Motor neuron (in vitro differentiated cells): ENCODE measurements around the gene FAM72D. TPM values are rescaled to one million over a fixed set of nuclear protein-coding genes. Genes with fewer than 3 reads are reported as not detected.
"Not testable (repeated sequence)": the region's sequence is repeated elsewhere in the genome, so short reads cannot be mapped to it uniquely, and the experiment has no call there.

ENCODE experiments used
- ATAC-seq, 8 experiments: fragments of 200-7000 bp; cut with Tn5 transposase; replicated peaks in 6 of 8; 2 replicates each; pipeline ENCODE4 v1.8.0; 2021; ENCODE audit warnings: mild to moderate bottlenecking in 8 of 8, moderate library complexity in 8 of 8
- H3K27ac ChIP-seq, 2 donors: fragments of 250-450 bp; sonication (Bioruptor Pico); 2 replicates each; pipeline ENCODE4 v1.9.0; 2021; ENCODE audit warnings: antibody characterized with exemption in 2 of 2, mild to moderate bottlenecking in 2 of 2, moderate library complexity in 1 of 2
- H3K4me1 ChIP-seq, 2 donors: fragments of 250-450 bp; sonication (Bioruptor Pico); replicated peaks in 1 of 2; 2 replicates each; pipeline ENCODE4 v1.6.1; 2021; ENCODE audit warnings: antibody characterized with exemption in 2 of 2, mild to moderate bottlenecking in 2 of 2, moderate library complexity in 1 of 2
- H3K4me3 ChIP-seq, 5 donors: fragments of 250-450 bp; sonication (Bioruptor Pico); 2 replicates each; pipeline ENCODE4 v1.9.0; 2021; ENCODE audit warnings: antibody characterized with exemption in 5 of 5, mild to moderate bottlenecking in 5 of 5, moderate library complexity in 4 of 5
- WGBS, 10 experiments: fragments of 450-650 bp; shearing (Covaris generic); methylation state at CpG; one replicate each; pipeline ENCODE4 v1.0.0; 2022; 5-methylcytosine and 5-hydroxymethylcytosine counted together
- in situ Hi-C, 9 experiments: fragments of 400-800 bp; cut with MboI; loops; one replicate each; pipeline ENCODE4 v1.15.0; 2021; ENCODE audit warnings: low sequenced_read_pairs in 9 of 9, low pct_unique_long_range_greater_than_20kb in 2 of 9; ENCODE audit not compliant: unreplicated experiment in 9 of 9
- total RNA-seq, 8 experiments: library from RNA; unstranded; fragments of 300-600 nt; gene quantifications; 2 replicates each; pipeline versions ENCODE4 v1.2.3 to v1.2.4, GENCODE V29; 2022

Gene FAM72D
- total RNA-seq, result 1 to 10 TPM in 5 of 8 experiments, under 1 TPM in 3; 0.78 to 6.1 (median 1.7) TPM

- in situ Hi-C loops, H3K27ac ChIP-seq, H3K4me3 ChIP-seq, H3K4me1 ChIP-seq: not testable (repeated sequence)
- WGBS, 10 experiments, result no CpG with 5 or more reads among the region's 47 CpGs
- peak; percentile 66 to 86 (median 83) for ATAC-seq
These were observed at the start of gene FAM72D, which contains the start of gene SRGAP2B for GRCh38 chr1:145095284-145096057. Gene FAM72D (plus strand): TSS chr1:145095974. CDS start chr1:145096848, 874 bp downstream. Gene SRGAP2B (minus strand): TSS chr1:145095328. CDS start chr1:145092901, 2,427 bp downstream.

GRCh38 chr1:145047553-145047952, 48.2 kb upstream of the FAM72D start:
- H3K27ac ChIP-seq, H3K4me3 ChIP-seq, in situ Hi-C loops, H3K4me1 ChIP-seq: not testable (repeated sequence)
- peak; percentile 24 to 90 (median 44) for ATAC-seq
- no CpG with 5 or more reads among the region's 1 CpG for WGBS, 10 experiments

- in situ Hi-C loops, H3K27ac ChIP-seq, ATAC-seq, H3K4me1 ChIP-seq, H3K4me3 ChIP-seq: not testable (repeated sequence)
- WGBS, 10 experiments, result no CpG with 5 or more reads among the region's 6 CpGs
These were observed 47.5 kb upstream of the FAM72D start for GRCh38 chr1:145048181-145048856.

GRCh38 chr1:145052019-145052776, 43.6 kb upstream of the FAM72D start:
- ATAC-seq, in situ Hi-C loops, H3K4me1 ChIP-seq, H3K4me3 ChIP-seq, H3K27ac ChIP-seq: not testable (repeated sequence)
- WGBS, 10 experiments, result no CpG with 5 or more reads among the region's 10 CpGs

GRCh38 chr1:145053428-145053827, 42.3 kb upstream of the FAM72D start:
- H3K27ac ChIP-seq, ATAC-seq, in situ Hi-C loops, H3K4me3 ChIP-seq, H3K4me1 ChIP-seq: not testable (repeated sequence)
- no CpG with 5 or more reads among the region's 4 CpGs for WGBS, 10 experiments

GRCh38 chr1:145055217-145055760, 40.5 kb upstream of the FAM72D start:
- H3K4me3 ChIP-seq, H3K27ac ChIP-seq, H3K4me1 ChIP-seq, in situ Hi-C loops: not testable (repeated sequence)
- no CpG with 5 or more reads among the region's 4 CpGs for WGBS, 10 experiments
- ATAC-seq, result peak in 3 of 8 experiments; percentile 36 to 94 (median 62)

- H3K4me1 ChIP-seq, H3K4me3 ChIP-seq, H3K27ac ChIP-seq, in situ Hi-C loops: not testable (repeated sequence)
- peak in 3 of 8 experiments; percentile 42 to 98 (median 98) for ATAC-seq
- no CpG with 5 or more reads among the region's 3 CpGs for WGBS, 10 experiments
These were observed 37.6 kb upstream of the FAM72D start for GRCh38 chr1:145058184-145058583.

- WGBS, 10 experiments, result no CpG with 5 or more reads among the region's 2 CpGs
- H3K4me1 ChIP-seq, H3K27ac ChIP-seq, H3K4me3 ChIP-seq, in situ Hi-C loops: not testable (repeated sequence)
- ATAC-seq, result peak in 3 of 8 experiments; percentile 15 to 49 (median 46)
These were observed 32.5 kb upstream of the FAM72D start for GRCh38 chr1:145063285-145063684.

GRCh38 chr1:145063941-145064648, 31.7 kb upstream of the FAM72D start:
- H3K27ac ChIP-seq, H3K4me3 ChIP-seq, H3K4me1 ChIP-seq, in situ Hi-C loops: not testable (repeated sequence)
- peak in 1 of 8 experiments; percentile 26 for ATAC-seq
- no CpG with 5 or more reads among the region's 2 CpGs for WGBS, 10 experiments

GRCh38 chr1:145065194-145065826, 30.5 kb upstream of the FAM72D start:
- ATAC-seq, result peak in 6 of 8 experiments; percentile 52 to 95 (median 71)
- H3K4me1 ChIP-seq, H3K4me3 ChIP-seq, H3K27ac ChIP-seq, in situ Hi-C loops: not testable (repeated sequence)
- WGBS, 10 experiments, result no CpG with 5 or more reads among the region's 5 CpGs

GRCh38 chr1:145066486-145066885, 29.3 kb upstream of the FAM72D start:
- H3K4me3 ChIP-seq, H3K27ac ChIP-seq, H3K4me1 ChIP-seq, ATAC-seq, in situ Hi-C loops: not testable (repeated sequence)
- no CpG with 5 or more reads among the region's 10 CpGs for WGBS, 10 experiments

GRCh38 chr1:145071569-145071968, 24.2 kb upstream of the FAM72D start:
- peak in 2 of 8 experiments; percentile 28 to 44 for ATAC-seq
- H3K4me1 ChIP-seq, in situ Hi-C loops, H3K27ac ChIP-seq, H3K4me3 ChIP-seq: not testable (repeated sequence)
- WGBS, 10 experiments, result no CpG with 5 or more reads among the region's 6 CpGs
